OCI-LY7 (cell line): Measurements from ENCODE around the gene DNMT1.

Experiments
- CTCF ChIP-seq: fragments of 200-600 bp; sonication (generic); conservative IDR thresholded peaks from 2 replicates; pipeline ENCODE4 v1.5.1; 2014; ENCODE audit warnings: mild to moderate bottlenecking, antibody characterized with exemption, low read length, moderate library complexity, mixed read lengths
- EZH2phosphoT487 ChIP-seq: fragments of 200-600 bp; sonication (generic); IDR thresholded peaks from 2 replicates; pipeline ENCODE4 v1.6.1; 2018; ENCODE audit warnings: low read depth, borderline replicate concordance, mild to moderate bottlenecking, mixed run types, antibody characterized with exemption, low read length, moderate library complexity, mixed read lengths

GRCh38 chr19:10112895-10113591 lies 81.7 kb downstream of the DNMT1 start:
- peak; percentile 86 for TF ChIP-seq CTCF
- TF ChIP-seq EZH2phosphoT487 = no peak
